ENCODE results near the gene SPATS2L.

- TF ChIP-seq, protein P1, sequence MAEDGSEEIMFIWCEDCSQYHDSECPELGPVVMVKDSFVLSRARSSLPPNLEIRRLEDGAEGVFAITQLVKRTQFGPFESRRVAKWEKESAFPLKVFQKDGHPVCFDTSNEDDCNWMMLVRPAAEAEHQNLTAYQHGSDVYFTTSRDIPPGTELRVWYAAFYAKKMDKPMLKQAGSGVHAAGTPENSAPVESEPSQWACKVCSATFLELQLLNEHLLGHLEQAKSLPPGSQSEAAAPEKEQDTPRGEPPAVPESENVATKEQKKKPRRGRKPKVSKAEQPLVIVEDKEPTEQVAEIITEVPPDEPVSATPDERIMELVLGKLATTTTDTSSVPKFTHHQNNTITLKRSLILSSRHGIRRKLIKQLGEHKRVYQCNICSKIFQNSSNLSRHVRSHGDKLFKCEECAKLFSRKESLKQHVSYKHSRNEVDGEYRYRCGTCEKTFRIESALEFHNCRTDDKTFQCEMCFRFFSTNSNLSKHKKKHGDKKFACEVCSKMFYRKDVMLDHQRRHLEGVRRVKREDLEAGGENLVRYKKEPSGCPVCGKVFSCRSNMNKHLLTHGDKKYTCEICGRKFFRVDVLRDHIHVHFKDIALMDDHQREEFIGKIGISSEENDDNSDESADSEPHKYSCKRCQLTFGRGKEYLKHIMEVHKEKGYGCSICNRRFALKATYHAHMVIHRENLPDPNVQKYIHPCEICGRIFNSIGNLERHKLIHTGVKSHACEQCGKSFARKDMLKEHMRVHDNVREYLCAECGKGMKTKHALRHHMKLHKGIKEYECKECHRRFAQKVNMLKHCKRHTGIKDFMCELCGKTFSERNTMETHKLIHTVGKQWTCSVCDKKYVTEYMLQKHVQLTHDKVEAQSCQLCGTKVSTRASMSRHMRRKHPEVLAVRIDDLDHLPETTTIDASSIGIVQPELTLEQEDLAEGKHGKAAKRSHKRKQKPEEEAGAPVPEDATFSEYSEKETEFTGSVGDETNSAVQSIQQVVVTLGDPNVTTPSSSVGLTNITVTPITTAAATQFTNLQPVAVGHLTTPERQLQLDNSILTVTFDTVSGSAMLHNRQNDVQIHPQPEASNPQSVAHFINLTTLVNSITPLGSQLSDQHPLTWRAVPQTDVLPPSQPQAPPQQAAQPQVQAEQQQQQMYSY (CRISPR knock-in tag; IDR thresholded peaks at IDR 0.05) = no peak
- TF ChIP-seq CTCF (IDR thresholded peaks at IDR 0.05) (no peak), E2F5 (CRISPR knock-in tag; IDR thresholded peaks at IDR 0.05) (no peak), JUN (CRISPR knock-in tag; IDR thresholded peaks at IDR 0.05) (no peak), CREB1 (CRISPR knock-in tag; IDR thresholded peaks at IDR 0.05) (no peak), ATF2 (CRISPR knock-in tag; IDR thresholded peaks at IDR 0.05; ENCODE audit: borderline replicate concordance, low read depth) (no peak)
- TF ChIP-seq, protein P2, sequence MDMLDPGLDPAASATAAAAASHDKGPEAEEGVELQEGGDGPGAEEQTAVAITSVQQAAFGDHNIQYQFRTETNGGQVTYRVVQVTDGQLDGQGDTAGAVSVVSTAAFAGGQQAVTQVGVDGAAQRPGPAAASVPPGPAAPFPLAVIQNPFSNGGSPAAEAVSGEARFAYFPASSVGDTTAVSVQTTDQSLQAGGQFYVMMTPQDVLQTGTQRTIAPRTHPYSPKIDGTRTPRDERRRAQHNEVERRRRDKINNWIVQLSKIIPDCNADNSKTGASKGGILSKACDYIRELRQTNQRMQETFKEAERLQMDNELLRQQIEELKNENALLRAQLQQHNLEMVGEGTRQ (CRISPR knock-in tag; IDR thresholded peaks at IDR 0.05) = no peak
Measured at GRCh38 chr2:200266406-200266805, 40.1 kb upstream of the SPATS2L start.
